Measurements from ENCODE around the gene APOL3.
"Not testable (repeated sequence)": the region's sequence is repeated elsewhere in the genome, so short reads cannot be mapped to it uniquely, and the experiment has no call there.

The APOL3 gene

GRCh38 chr22:36160499-36160942 lies at the start of gene APOL3:
Gene APOL3 (minus strand): TSS chr22:36160755. CDS start chr22:36149055, 11,700 bp downstream.
- DNase-seq: peak; percentile 38

- DNase-seq: no peak
These were observed 49.7 kb upstream of the APOL3 start for GRCh38 chr22:36210224-36210623.

GRCh38 chr22:36209488-36209908 lies 48.9 kb upstream of the APOL3 start:
- DNase-seq: not testable (repeated sequence)

GRCh38 chr22:36208914-36209313 lies 48.4 kb upstream of the APOL3 start:
- no peak for DNase-seq

- DNase-seq: no peak
These were observed 47.7 kb upstream of the APOL3 start for GRCh38 chr22:36208162-36208765.

GRCh38 chr22:36206255-36206654 lies 45.7 kb upstream of the APOL3 start:
- DNase-seq: no peak

- DNase-seq: not testable (repeated sequence)
These were observed 45.0 kb upstream of the APOL3 start for GRCh38 chr22:36205573-36205972.

GRCh38 chr22:36204632-36205015 lies 44.1 kb upstream of the APOL3 start:
- no peak for DNase-seq

GRCh38 chr22:36204001-36204631 lies 43.6 kb upstream of the APOL3 start:
- DNase-seq: no peak

- not testable (repeated sequence) for DNase-seq
These were observed 42.9 kb upstream of the APOL3 start for GRCh38 chr22:36203441-36203840.

- DNase-seq: not testable (repeated sequence)
These were observed 42.4 kb upstream of the APOL3 start for GRCh38 chr22:36202906-36203305.

- no peak for DNase-seq
These were observed 41.2 kb upstream of the APOL3 start, which contains the start of gene APOL4 for GRCh38 chr22:36201630-36202319. Gene APOL4 (minus strand): TSS chr22:36201809. CDS start chr22:36201734, 75 bp downstream.

- DNase-seq: not testable (repeated sequence)
These were observed 40.5 kb upstream of the APOL3 start for GRCh38 chr22:36201025-36201424.

- DNase-seq: no peak
These were observed 38.5 kb upstream of the APOL3 start for GRCh38 chr22:36199001-36199551.

GRCh38 chr22:36198536-36198935 lies 38.0 kb upstream of the APOL3 start:
- no peak for DNase-seq

GRCh38 chr22:36197514-36198146 lies 37.1 kb upstream of the APOL3 start:
- DNase-seq: no peak

- DNase-seq: no peak
These were observed 36.5 kb upstream of the APOL3 start for GRCh38 chr22:36197065-36197440.

GRCh38 chr22:36196254-36197064 lies 35.9 kb upstream of the APOL3 start:
- DNase-seq: no peak

GRCh38 chr22:36194971-36195370 lies 34.4 kb upstream of the APOL3 start:
- peak; percentile 33 for DNase-seq

GRCh38 chr22:36194385-36194784 lies 33.8 kb upstream of the APOL3 start:
- DNase-seq: no peak

- DNase-seq: no peak
These were observed 33.0 kb upstream of the APOL3 start for GRCh38 chr22:36193577-36193976.

- no peak for DNase-seq
These were observed 32.6 kb upstream of the APOL3 start for GRCh38 chr22:36193171-36193570.
